Endothelial cell of umbilical vein (primary cell): ENCODE data around the gene HECW1. TPM values are rescaled to one million over a fixed set of nuclear protein-coding genes. Genes with fewer than 3 reads are reported as not detected.

Source experiments
- BruUV-seq: library from RNA; stranded (reverse); fragments of 400-500 nt; replicated peaks from 2 replicates; lab custom pipeline; 2021; lab: Mats Ljungman, UMichigan
- CTCF ChIA-PET: fragments of 300-600, 350-600 bp; sonication (Branson Sonifier 250); formaldehyde crosslinking; loops from one replicate; lab custom pipeline; 2021; ENCODE audit warnings: antibody characterized with exemption, inconsistent platforms; lab: Charles Lee
- POLR2A ChIA-PET: fragments of 300-600, 350-600 bp; sonication (Branson Sonifier 250); formaldehyde crosslinking; loops from one replicate; lab custom pipeline; 2021; ENCODE audit warnings: antibody characterized with exemption, inconsistent platforms; lab: Charles Lee
- DNase-seq: peaks from one replicate; pipeline ENCODE4 v3.0.0-alpha.2; 2011; ENCODE audit warnings: low read depth, low spot score
- FAIRE-seq: peaks from 2 replicates; lab custom pipeline; 2011; peaks lifted over from hg19 to GRCh38; lab: Jason Lieb, UNC
- H2AFZ ChIP-seq: 2 replicates; pipeline ENCODE4 v1.6.0; 2012; ENCODE audit warnings: low read depth, low read length, control low read depth, inconsistent platforms
- H3K27ac ChIP-seq: 2 replicates; pipeline ENCODE4 v1.5.1; 2011; ENCODE audit warnings: low read depth, mild to moderate bottlenecking, control low read depth, low read length, moderate library complexity; ENCODE audit not compliant: insufficient read depth
- H3K27me3 ChIP-seq, 2 experiments: 2 replicates each; pipeline versions ENCODE4 v1.6.0 to v1.6.1; 2011; ENCODE audit warnings: low read length in 2 of 2, mixed read lengths in 1 of 2; ENCODE audit not compliant: control insufficient read depth in 2 of 2, insufficient read depth in 2 of 2
- H3K36me3 ChIP-seq, 2 experiments: 2 replicates in 1 of 2; 3 replicates in 1 of 2; pipeline ENCODE4 v1.5.1; 2011; ENCODE audit warnings: low read length in 2 of 2, mild to moderate bottlenecking in 1 of 2, moderate library complexity in 1 of 2; ENCODE audit not compliant: control insufficient read depth in 2 of 2, insufficient read depth in 2 of 2; ENCODE audit errors: extremely low read depth in 1 of 2
- H3K4me1 ChIP-seq: 3 replicates; pipeline ENCODE4 v1.5.1; 2011; ENCODE audit warnings: mild to moderate bottlenecking, low read length; ENCODE audit not compliant: control insufficient read depth, insufficient read depth; ENCODE audit errors: extremely low read depth
- H3K4me2 ChIP-seq: 2 replicates; pipeline ENCODE4 v1.6.1; 2011; ENCODE audit warnings: low read length, control low read depth, mixed read lengths; ENCODE audit not compliant: insufficient read depth
- H3K4me3 ChIP-seq, 3 experiments: fragments of 200-600 bp in 1 of 3; sonication (generic), shearing (Covaris generic) in 1 of 3; replicated peaks in 1 of 3; 2 replicates each; pipeline ENCODE4 v1.5.1; 2011 to 2016; ENCODE audit warnings: control low read depth in 3 of 3, low read length in 3 of 3, mild to moderate bottlenecking in 2 of 3, inconsistent platforms in 1 of 3, low read depth in 1 of 3, moderate library complexity in 1 of 3; ENCODE audit not compliant: insufficient read depth in 1 of 3
- H3K79me2 ChIP-seq: 2 replicates; pipeline ENCODE4 v1.6.0; 2012; ENCODE audit warnings: low read length, inconsistent platforms; ENCODE audit not compliant: control insufficient read depth, insufficient read depth
- H3K9ac ChIP-seq: replicated peaks from 2 replicates; pipeline ENCODE3; 2011; ENCODE audit warnings: low read length, control low read depth; ENCODE audit not compliant: insufficient read depth; ENCODE audit errors: extremely low read depth
- H3K9me1 ChIP-seq: replicated peaks from 3 replicates; pipeline ENCODE4 v1.6.0; 2011; ENCODE audit warnings: mild to moderate bottlenecking, low read length; ENCODE audit not compliant: control insufficient read depth, insufficient read depth; ENCODE audit errors: extremely low read depth
- H3K9me3 ChIP-seq: replicated peaks from 2 replicates; pipeline ENCODE4 v1.5.1; 2012; ENCODE audit warnings: low read length, inconsistent platforms; ENCODE audit not compliant: control insufficient read depth, insufficient read depth
- H4K20me1 ChIP-seq: replicated peaks from 2 replicates; pipeline ENCODE3; 2011; ENCODE audit warnings: mild to moderate bottlenecking, low read length; ENCODE audit not compliant: control insufficient read depth, insufficient read depth; ENCODE audit errors: extremely low read depth
- CTCF ChIP-seq, 2 donors: IDR thresholded peaks; 1 replicate in 1 of 2; 2 replicates in 1 of 2; pipeline ENCODE4 v1.5.1; 2011; ENCODE audit warnings: low read length in 2 of 2, mild to moderate bottlenecking in 2 of 2, moderate library complexity in 2 of 2, control low read depth in 1 of 2, inconsistent platforms in 1 of 2, low read depth in 1 of 2; ENCODE audit not compliant: insufficient read depth in 1 of 2; ENCODE audit errors: extremely low read depth in 1 of 2
- EZH2 ChIP-seq: IDR thresholded peaks from 2 replicates; pipeline ENCODE4 v1.6.1; 2012; ENCODE audit warnings: borderline replicate concordance, low read depth, mild to moderate bottlenecking, moderate library complexity, low read length, inconsistent platforms; ENCODE audit not compliant: severe bottlenecking
- FOS ChIP-seq: IDR thresholded peaks from 2 replicates; pipeline ENCODE4 v1.6.1; 2011; ENCODE audit warnings: mild to moderate bottlenecking, low read length, moderate library complexity, borderline replicate concordance; ENCODE audit not compliant: insufficient read depth
- GATA2 ChIP-seq: IDR thresholded peaks from 2 replicates; pipeline ENCODE4 v1.7.0; 2011; ENCODE audit warnings: low read depth, mild to moderate bottlenecking, moderate library complexity, mixed read lengths, low read length; ENCODE audit not compliant: insufficient read length, insufficient read depth
- JUN ChIP-seq: IDR thresholded peaks from 2 replicates; pipeline ENCODE4 v1.6.1; 2011; ENCODE audit warnings: borderline replicate concordance, low read depth; ENCODE audit not compliant: insufficient read length, insufficient read depth
- MAX ChIP-seq: IDR thresholded peaks from 2 replicates; pipeline ENCODE4 v1.6.1; 2011; ENCODE audit not compliant: insufficient read depth, insufficient read length
- MYC ChIP-seq: IDR thresholded peaks from one replicate; pipeline ENCODE4 v1.6.1; 2011; ENCODE audit warnings: mild to moderate bottlenecking, low read depth, low read length
- POLR2A ChIP-seq: IDR thresholded peaks from 2 replicates; pipeline ENCODE4 v1.6.1; 2012; ENCODE audit warnings: low read depth, mild to moderate bottlenecking, control low read depth, low read length
- POLR2AphosphoS5 ChIP-seq: IDR thresholded peaks from 2 replicates; pipeline ENCODE4 v1.6.1; 2012; ENCODE audit warnings: low read depth, mild to moderate bottlenecking, control low read depth, low read length, moderate library complexity; ENCODE audit not compliant: insufficient read depth
- dilution Hi-C: fragments of 300-500 bp; cut with MboI; formaldehyde crosslinking; loops from one replicate; pipeline ENCODE4 v1.15.0; 2019; ENCODE audit warnings: low sequenced_read_pairs; ENCODE audit not compliant: extremely low pct_ligation_motif_present
- intact Hi-C: fragments of 100-400 bp; cut with micrococcal nuclease; formaldehyde crosslinking; loops from one replicate; pipeline ENCODE4 v1.10.0; 2022
- polyA plus RNA-seq, 4 experiments: library from polyadenylated mRNA; depleted of rRNA in 3 of 4; stranded (reverse) in 3 of 4; unstranded in 1 of 4; fragments of >200 nt; gene quantifications; 2 replicates each; pipeline versions ENCODE4 v1.2.1 to v1.2.3, GENCODE V29; 2011 to 2012; ENCODE audit warnings: missing spikeins in 1 of 4
- total RNA-seq: library from RNA; stranded (reverse); gene quantifications from 2 replicates; pipeline ENCODE4 v1.2.3, GENCODE V29; 2021

Gene HECW1
- total and polyA plus RNA-seq, 2 donors (not counting 3 experiments of a cell fraction or from before 2014, with no cell fraction given) = not detected

GRCh38 chr7:43467846-43468245 lies 355.4 kb downstream of the HECW1 start:
- Histone ChIP-seq H2AFZ (no peak overlapping the region), H3K4me3 (no peak overlapping the region), H4K20me1 (no peaks in the 10 kb centered on the region), H3K9me3 (no peaks in the 10 kb centered on the region), H3K36me3 (no peaks in the 10 kb centered on the region), H3K9me1 (no peaks in the 10 kb centered on the region), H3K4me2 (no peak overlapping the region), H3K27me3 (peaks cover 3 to 6% of the 10 kb centered on the region in 2 experiments), H3K9ac (no peak overlapping the region), H3K27ac (no peak overlapping the region), H3K79me2 (no peaks in the 10 kb centered on the region), H3K4me1 (no peaks in the 10 kb centered on the region)
- intact Hi-C loops = no loop called here
- DNase-seq = no peak
- no peak for FAIRE-seq
- dilution Hi-C loops = no loop called here
- no peak for TF ChIP-seq MYC
- TF ChIP-seq CTCF (IDR thresholded peaks at IDR 0.05; ENCODE audit: extremely low read depth in 1 of 2, insufficient read depth in 1 of 2, low read depth in 1 of 2, low read length in 2 of 2) = no peak
- no peak for TF ChIP-seq FOS
- no peak for TF ChIP-seq JUN
- no peak for TF ChIP-seq EZH2
- TF ChIP-seq POLR2AphosphoS5 = no peak
- no peak for TF ChIP-seq POLR2A
- TF ChIP-seq MAX = no peak
- no peak for TF ChIP-seq GATA2
- BruUV-seq = no TSS peak
- ChIA-PET CTCF (interaction anchor here (1.0 kb wide), 1 partner anchor 253 kb away, joined by 3 read pairs; no protein-coding TSS in a partner anchor), POLR2A (no interaction called here)
